NCI-H748 (cell line): ENCODE data around the gene EXOC1L.
"Not testable (repeated sequence)": the region's sequence is repeated elsewhere in the genome, so short reads cannot be mapped to it uniquely, and the experiment has no call there.

Source experiments
- DNase-seq: peaks from one replicate; lab custom pipeline; 2025; ENCODE audit not compliant: unreplicated experiment; lab: John Stamatoyannopoulos, UW

EXOC1L gene

DNA sequence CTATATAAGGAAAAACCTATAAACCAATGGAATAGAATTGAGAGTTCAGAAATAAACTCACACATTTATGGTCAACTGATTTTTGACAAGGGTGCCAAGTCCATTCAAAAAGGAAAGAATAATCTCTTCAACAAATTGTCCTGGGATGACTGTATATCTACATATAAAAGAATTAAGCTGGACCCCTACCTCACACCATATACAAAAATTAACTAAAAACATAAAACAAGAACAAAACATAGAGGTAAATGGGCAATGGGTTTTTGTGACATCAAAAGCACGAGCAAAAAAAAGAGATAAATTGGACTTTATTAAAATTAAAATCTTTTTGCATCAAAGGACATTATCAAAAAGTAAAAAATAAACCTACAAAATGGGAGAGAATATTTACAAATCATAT is 18.3 kb downstream of the EXOC1L start:
- DNase-seq: no peak

DNA sequence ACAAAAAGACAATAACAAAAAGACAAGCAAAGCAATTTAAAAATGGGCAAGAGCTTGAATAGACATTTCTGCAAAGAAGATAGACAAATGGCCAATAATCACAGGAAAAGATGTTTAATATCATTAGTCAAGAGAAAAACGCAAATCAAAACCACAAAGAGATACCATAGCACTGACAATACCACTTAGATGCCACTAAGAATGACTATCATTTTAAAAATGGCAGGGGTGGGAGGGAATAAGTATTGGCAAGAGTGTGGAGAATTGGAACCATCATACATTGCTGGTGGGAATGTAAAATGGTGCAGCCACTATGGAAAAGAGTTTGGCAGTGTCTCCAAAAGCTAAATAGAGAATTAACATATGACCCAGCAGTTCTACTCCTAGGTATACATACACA is 18.8 kb downstream of the EXOC1L start:
- DNase-seq: no peak

GRCh38 chr4:55838952-55839351 is 19.4 kb downstream of the EXOC1L start:
- no peak for DNase-seq

DNA sequence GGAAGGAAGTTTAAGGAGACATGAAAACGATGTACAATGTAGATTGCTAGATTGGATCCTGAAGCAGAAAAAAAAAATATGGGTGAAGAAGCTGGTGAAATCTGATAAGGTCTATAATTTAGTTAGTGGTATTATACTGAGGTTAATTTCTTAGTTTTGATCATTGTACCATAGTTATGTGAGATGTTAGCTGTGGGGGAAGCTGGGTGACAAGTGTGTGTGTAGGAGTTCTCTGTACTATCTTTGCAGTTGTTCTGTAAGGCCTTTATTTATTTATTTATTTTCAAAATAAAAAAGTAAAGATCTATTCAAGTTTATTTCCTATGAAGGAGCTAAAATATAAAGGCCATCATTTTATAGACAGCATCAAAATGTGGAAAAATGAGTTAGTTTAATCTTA is 21.4 kb downstream of the EXOC1L start:
- no peak for DNase-seq

GRCh38 chr4:55841373-55842239 is 22.0 kb downstream of the EXOC1L start:
- DNase-seq: peak; percentile 6

DNA sequence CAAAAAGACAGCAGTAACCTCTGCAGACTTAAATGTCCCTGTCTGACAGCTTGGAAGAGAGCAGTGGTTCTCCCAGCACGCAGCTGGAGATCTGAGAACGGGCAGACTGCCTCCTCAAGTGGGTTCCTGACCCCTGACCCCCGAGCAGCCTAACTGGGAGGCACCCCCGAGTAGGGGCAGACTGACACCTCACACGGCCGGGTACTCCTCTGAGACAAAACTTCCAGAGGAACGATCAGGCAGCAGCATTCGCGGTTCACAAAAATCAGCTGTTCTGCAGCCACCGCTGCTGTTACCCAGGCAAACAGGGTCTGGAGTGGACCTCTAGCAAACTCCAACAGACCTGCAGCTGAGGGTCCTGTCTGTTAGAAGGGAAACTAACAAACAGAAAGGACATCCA is 22.7 kb downstream of the EXOC1L start:
- DNase-seq: not testable (repeated sequence)

DNA sequence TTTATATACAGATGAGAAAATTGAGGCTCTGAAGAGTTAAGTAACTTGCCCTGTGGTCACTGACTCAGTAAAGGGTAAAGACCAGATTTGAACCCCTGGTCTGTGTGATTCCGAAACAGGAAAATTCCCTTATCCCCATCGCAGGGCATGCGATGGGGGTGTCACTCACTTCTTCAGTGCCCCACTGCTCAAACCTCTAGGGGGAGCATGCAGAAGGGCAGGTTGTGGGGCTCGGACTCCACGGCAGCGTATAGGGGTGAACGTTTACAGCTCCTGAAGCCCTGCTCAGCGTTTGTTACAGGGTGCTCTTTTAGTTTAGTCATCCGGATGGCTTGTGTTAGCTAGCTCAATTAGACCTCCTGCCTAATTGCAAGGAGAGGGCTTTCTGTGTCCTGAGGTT is 30.1 kb downstream of the EXOC1L start:
- DNase-seq: no peak

DNA sequence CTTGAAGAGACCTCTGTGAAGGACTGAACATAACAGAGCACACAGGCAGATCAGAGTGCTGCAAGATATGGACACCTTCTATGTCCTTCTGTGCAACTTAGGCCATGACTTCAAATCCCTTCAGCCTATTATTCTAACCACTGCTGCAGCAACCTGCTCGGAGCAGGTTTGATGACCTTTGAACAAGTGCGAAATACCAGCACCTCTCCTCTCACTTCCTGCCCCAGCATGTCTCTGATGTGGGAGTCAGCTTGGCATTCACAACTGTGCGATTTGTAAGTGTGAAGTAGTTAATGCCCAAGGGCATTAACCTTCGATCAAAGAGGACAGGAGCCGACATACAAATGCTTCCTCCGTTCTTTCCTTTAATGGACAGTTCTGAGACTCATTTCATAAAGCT is 32.3 kb downstream of the EXOC1L start:
- no peak for DNase-seq

- DNase-seq: peak; percentile 96
Measured at GRCh38 chr4:55853484-55854046, 34.0 kb downstream of the EXOC1L start, which contains the start of gene EXOC1. TSS of gene EXOC1 (plus strand) at chr4:55853648. CDS start at chr4:55858324, 4,676 bp downstream.

- no peak for DNase-seq
Measured at GRCh38 chr4:55854129-55854528, 34.5 kb downstream of the EXOC1L start.

GRCh38 chr4:55857586-55857985 is 38.0 kb downstream of the EXOC1L start:
- no peak for DNase-seq

GRCh38 chr4:55859711-55860110 is 40.1 kb downstream of the EXOC1L start:
- DNase-seq: no peak

DNA sequence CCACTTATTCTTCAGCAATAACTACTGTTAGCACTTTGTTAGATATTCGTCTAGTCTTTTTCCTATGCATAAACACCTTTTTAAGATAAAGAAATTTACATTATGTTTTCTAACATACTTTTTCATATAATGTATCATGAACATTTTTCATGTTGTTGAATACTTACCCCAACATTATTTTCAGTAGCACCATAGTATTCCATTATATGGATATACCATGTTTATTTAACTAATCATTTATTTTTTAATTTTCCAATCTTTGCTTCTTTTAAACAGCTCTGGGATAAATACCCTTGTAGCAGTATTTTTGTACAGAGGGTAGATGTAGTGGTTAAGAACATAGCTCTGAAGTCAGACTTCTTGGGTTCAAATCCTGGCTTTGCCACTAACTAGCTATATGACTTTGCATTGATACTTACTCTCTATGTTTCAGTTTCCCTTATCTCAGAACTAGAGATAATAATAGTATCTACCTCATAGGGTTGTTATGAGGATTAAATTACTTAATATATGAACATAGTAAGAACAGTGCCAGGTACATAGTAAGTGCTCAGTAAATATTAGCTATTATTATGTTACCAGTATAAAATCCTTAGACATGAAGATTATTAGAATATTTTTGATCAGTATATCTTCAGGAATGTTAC is 45.1 kb downstream of the EXOC1L start:
- DNase-seq: no peak

- DNase-seq: no peak
Measured at GRCh38 chr4:55865228-55865806, 45.7 kb downstream of the EXOC1L start.

DNA sequence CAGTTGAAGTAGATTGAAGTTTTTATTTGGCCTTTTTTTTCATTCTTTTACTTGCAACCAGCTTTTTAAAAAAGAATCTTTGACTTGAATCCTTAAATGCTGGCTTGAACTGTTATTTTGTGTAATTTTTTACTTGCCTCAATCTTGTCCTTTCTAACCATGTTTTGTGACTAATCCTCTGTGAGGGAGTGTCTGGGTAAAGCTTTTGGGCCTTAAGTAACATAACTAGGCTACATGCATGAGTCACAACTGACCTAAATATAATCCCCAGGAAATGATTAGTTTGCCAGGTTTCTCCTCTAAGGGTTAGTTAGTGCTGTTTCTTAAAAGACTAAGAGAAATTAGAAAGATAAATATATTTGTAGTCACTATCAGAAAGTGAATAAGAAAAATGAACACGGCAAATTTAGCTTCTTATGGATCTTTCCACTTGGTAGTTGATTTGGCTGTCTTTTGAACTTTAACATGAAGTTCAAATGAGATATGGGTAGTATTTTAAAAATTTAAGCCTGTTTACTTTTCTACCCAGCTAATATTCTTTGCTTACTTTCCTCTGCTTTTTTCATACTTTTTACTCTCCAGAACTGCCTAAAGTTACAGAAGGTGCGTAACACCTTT is 46.8 kb downstream of the EXOC1L start:
- no peak for DNase-seq

DNA sequence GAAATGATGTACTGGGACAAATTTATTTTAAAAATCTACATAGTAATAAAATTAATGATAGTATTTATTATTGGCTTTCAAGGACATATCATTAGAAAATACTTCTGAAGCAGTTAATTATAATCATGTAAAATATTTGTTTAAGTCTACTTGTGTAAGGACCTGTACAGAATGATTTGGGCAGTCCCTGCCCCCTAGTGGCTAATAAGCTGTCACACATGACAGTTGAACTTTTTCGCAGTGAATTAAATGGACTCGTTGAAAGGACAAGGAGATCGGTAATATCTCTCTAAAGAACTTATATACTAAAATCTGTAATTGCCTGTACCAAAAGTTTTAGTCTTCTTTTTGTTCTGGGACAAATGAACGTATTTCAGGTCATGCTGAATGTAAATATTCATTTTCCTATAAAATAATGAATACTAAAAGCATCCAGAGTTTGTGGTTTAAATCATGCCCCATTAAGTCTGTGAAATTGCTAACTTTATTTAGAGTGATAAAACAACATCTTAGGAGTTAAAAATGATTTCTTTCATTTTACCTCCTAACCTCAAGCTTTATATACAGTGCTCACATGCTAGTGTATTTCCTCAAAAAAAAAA is 47.5 kb downstream of the EXOC1L start:
- DNase-seq: peak; percentile 59

DNA sequence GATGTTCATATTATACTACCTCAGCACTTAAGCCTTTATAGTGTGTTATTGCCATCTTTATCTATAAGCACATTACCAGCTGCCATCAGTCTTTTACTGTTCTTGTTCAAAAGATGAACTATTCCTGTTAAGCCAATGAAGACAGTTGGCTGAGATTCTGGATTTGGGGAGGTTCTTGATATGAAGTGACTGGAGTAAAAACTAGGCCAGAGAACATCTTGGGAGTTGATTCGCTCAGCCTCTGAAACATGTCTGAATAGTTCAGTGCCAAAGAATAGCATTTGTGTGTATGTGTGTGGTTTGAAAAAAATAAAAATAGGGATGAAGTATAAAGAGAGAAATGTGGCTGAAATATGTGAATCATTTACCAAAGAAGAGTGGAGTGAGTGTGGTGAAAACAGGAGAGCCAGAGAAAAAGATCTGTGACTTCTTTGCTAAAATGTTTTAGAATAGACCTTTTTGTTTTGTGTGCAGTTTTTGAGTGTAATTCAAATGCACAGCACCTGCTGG is 49.0 kb downstream of the EXOC1L start:
- no peak for DNase-seq

- no peak for DNase-seq
Measured at GRCh38 chr4:55871299-55871800, 51.8 kb downstream of the EXOC1L start.

GRCh38 chr4:55874831-55875230 is 55.2 kb downstream of the EXOC1L start:
- DNase-seq: no peak

DNA sequence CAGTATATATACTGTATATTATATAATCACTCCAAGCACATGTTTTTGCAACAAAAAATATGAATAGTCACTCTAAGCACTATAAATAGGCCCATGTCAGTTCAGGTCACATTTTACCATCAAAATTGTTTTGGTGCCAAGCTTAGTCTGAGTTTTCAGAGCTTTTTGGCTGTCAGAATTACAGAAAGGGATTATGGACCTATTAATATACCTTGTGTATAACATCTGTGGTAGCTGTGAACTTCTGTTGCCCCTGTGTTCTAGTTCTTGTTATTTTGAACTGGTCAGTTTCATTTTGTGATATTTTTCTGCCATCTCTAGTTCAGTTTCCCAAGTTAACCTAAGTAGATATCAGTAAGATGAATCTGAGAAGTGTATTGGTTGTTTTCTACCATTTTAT is 56.8 kb downstream of the EXOC1L start:
- no peak for DNase-seq
